CD4-positive, alpha-beta T cell (primary cell): ENCODE results near the gene RPAIN. TPM values are rescaled to one million over a fixed set of nuclear protein-coding genes. Genes with fewer than 3 reads are reported as not detected.

Experiments used
- ATAC-seq: fragments of 200-7000 bp; cut with Tn5 transposase; one replicate; pipeline ENCODE4 v1.10.0; 2022; ENCODE audit warnings: mild to moderate bottlenecking; ENCODE audit not compliant: poor library complexity
- CTCF ChIA-PET: fragments of 350-600 bp; sonication (Branson Sonifier 250); formaldehyde crosslinking; loops from one replicate; lab custom pipeline; 2021; ENCODE audit warnings: antibody characterized with exemption, inconsistent platforms; lab: Charles Lee
- POLR2A ChIA-PET: fragments of 350-600 bp; sonication (Branson Sonifier 250); formaldehyde crosslinking; loops from one replicate; lab custom pipeline; 2021; ENCODE audit warnings: antibody characterized with exemption, inconsistent platforms; lab: Charles Lee
- DNase-seq, 14 experiments: peaks; one replicate each; pipeline ENCODE4 v3.0.0-alpha.2; 2013 to 2020; ENCODE audit warnings: mixed read lengths in 2 of 14
- H3K27ac ChIP-seq, 2 donors: one replicate each; pipeline versions ENCODE4 v1.5.1 to v1.7.0; 2013; ENCODE audit warnings: low read length in 2 of 2, low read depth in 1 of 2, mild to moderate bottlenecking in 1 of 2
- H3K27me3 ChIP-seq, 2 experiments: 1 replicate in 1 of 2; 2 replicates in 1 of 2; pipeline versions ENCODE4 v1.6.1 to v1.7.0; 2013; ENCODE audit warnings: low read length in 2 of 2, control low read depth in 1 of 2, mild to moderate bottlenecking in 1 of 2, moderate library complexity in 1 of 2; ENCODE audit not compliant: insufficient read depth in 2 of 2, control insufficient read depth in 1 of 2
- H3K36me3 ChIP-seq: one replicate; pipeline ENCODE4 v1.6.1; 2013; ENCODE audit warnings: low read length, control low read depth; ENCODE audit not compliant: insufficient read depth
- H3K4me1 ChIP-seq: one replicate; pipeline ENCODE4 v1.6.1; 2013; ENCODE audit warnings: low read length, control low read depth; ENCODE audit not compliant: insufficient read depth
- H3K4me3 ChIP-seq: one replicate; pipeline ENCODE4 v1.5.1; 2013; ENCODE audit warnings: mild to moderate bottlenecking, low read length, moderate library complexity
- H3K9me3 ChIP-seq, 2 experiments: 1 replicate in 1 of 2; 2 replicates in 1 of 2; pipeline versions ENCODE4 v1.6.1 to v1.7.0; 2013; ENCODE audit warnings: low read length in 2 of 2, mild to moderate bottlenecking in 2 of 2, control low read depth in 1 of 2, moderate library complexity in 1 of 2; ENCODE audit not compliant: control insufficient read depth in 1 of 2, insufficient read depth in 1 of 2
- H3K27ac Mint-ChIP-seq: one replicate; pipeline ENCODE4 v1.8.0; 2020; ENCODE audit warnings: mixed read lengths
- H3K27me3 Mint-ChIP-seq: one replicate; pipeline ENCODE4 v1.8.0; 2021; ENCODE audit warnings: mixed read lengths
- H3K36me3 Mint-ChIP-seq: one replicate; pipeline ENCODE4 v1.8.0; 2021; ENCODE audit warnings: low read depth, mixed read lengths
- H3K4me1 Mint-ChIP-seq: one replicate; pipeline ENCODE4 v1.8.0; 2021; ENCODE audit warnings: low read depth, mixed read lengths
- H3K4me3 Mint-ChIP-seq: one replicate; pipeline ENCODE4 v1.8.0; 2020; ENCODE audit warnings: mild to moderate bottlenecking, mixed read lengths
- H3K9me3 Mint-ChIP-seq: one replicate; pipeline ENCODE4 v1.8.0; 2020; ENCODE audit warnings: mixed read lengths
- intact Hi-C, 2 experiments: fragments of 100-400 bp; cut with DNase I in 1 of 2; cut with micrococcal nuclease in 1 of 2; formaldehyde crosslinking; loops; one replicate each; pipeline versions ENCODE4 v1.15.1 to v1.9.0; 2023 to 2025; cut with DNase I, micrococcal nuclease
- total RNA-seq, 174 experiments: library from RNA in 2 of 174; stranded (reverse) in 2 of 174; gene quantifications; one replicate each; pipeline ENCODE4 v1.2.3 and lab custom pipeline; 2021 to 2026
- TF ChIP-seq, protein P1 (sequence below): fragments of 200-600 bp; IDR thresholded peaks from one replicate; pipeline ENCODE4 v1.8.0; 2022; ENCODE audit warnings: antibody characterized with exemption, mild to moderate bottlenecking

Gene RPAIN
- total RNA-seq, 2 experiments from 2014 or later, result 68.7 to 77.5 TPM

DNA sequence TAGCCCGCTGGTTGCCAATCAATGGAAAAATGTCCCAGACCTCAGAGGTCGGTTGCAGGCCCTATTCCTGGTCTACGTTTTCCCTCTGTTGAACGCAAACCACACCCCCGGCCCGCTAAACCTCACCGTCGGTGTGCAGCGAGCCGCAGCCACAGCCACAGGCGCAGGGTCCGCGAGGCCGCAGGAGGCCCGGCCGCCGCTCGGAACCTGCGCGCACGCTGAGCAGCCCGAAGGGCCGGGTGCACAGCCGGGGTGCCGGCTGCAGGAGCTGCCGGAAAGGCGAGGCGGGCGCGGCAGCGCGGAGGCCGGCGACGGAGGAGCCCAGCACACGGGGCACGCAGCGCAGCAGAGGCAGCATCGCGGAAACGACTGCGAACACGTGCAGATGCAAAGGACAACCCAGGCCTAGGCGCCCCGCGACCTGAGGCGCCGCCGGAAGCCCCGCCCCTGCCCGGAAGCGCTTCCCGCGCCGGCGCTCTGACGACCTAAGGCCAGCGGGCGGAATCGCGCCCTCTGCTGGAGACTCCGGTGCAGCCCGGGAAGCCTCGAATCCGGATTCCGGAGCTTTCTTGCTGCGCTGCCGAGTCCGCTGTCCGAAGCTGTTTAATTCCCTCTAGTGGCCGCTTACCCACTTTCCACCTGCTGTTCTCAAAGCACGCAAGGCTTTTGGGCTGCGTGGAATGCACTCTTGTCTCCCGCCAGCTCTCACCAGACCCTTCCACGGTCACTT lies 18.9 kb downstream of the RPAIN start, which contains the start of gene C1QBP:
TSS of gene C1QBP (minus strand) at position 440 of the 730 bp plus-strand sequence. CDS start at position 358, 82 bp downstream.
- Mint-ChIP-seq H3K27me3 (no peaks in the 10 kb centered on the region), H3K4me1 (peaks cover 35% of the 10 kb centered on the region), H3K27ac (peak within 1 kb of the TSS; percentile 86), H3K4me3 (peak within 1 kb of the TSS; percentile 89), H3K9me3 (no peaks in the 10 kb centered on the region), H3K36me3 (peaks cover 45% of the 10 kb centered on the region)
- TF ChIP-seq, protein P1, sequence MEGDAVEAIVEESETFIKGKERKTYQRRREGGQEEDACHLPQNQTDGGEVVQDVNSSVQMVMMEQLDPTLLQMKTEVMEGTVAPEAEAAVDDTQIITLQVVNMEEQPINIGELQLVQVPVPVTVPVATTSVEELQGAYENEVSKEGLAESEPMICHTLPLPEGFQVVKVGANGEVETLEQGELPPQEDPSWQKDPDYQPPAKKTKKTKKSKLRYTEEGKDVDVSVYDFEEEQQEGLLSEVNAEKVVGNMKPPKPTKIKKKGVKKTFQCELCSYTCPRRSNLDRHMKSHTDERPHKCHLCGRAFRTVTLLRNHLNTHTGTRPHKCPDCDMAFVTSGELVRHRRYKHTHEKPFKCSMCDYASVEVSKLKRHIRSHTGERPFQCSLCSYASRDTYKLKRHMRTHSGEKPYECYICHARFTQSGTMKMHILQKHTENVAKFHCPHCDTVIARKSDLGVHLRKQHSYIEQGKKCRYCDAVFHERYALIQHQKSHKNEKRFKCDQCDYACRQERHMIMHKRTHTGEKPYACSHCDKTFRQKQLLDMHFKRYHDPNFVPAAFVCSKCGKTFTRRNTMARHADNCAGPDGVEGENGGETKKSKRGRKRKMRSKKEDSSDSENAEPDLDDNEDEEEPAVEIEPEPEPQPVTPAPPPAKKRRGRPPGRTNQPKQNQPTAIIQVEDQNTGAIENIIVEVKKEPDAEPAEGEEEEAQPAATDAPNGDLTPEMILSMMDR, result peak; percentile 96
- peak within 1 kb of the TSS; percentile 71 to 74 for H3K27ac ChIP-seq
- H3K27me3 ChIP-seq, result no peaks in the 10 kb centered on the region
- H3K4me3 ChIP-seq, result peak within 1 kb of the TSS; percentile 70
- peak; percentile 93 for ATAC-seq
- peaks cover 33% of the 10 kb centered on the region for H3K4me1 ChIP-seq
- H3K9me3 ChIP-seq, result no peaks in the 10 kb centered on the region
- DNase-seq, result peak; percentile 85 to 97 (median 91)
- peaks cover 35% of the 10 kb centered on the region for H3K36me3 ChIP-seq
- ChIA-PET POLR2A (interaction anchor here (0.6 to 2.8 kb wide), 6 partner anchors 20 to 247 kb away, joined by 3 to 37 read pairs (median 6); partner anchors contain the start of genes DERL2, DHX33, MIS12 and NLRP1), CTCF (interaction anchor here (0.6 to 2.8 kb wide), 30 partner anchors 8 to 1770 kb away, joined by 3 to 48 read pairs (median 5); partner anchors contain the start of genes DERL2, DHX33, EMC6 and MIS12)
- intact Hi-C loops, result loop anchor here (1.0 to 10.0 kb wide), 7 partner anchors 19 to 242 kb away; partner anchors contain the start of genes DHX33 (in 2 of the 2), RPAIN (in 2 of the 2) and RABEP1 (in 1 of the 2)

DNA sequence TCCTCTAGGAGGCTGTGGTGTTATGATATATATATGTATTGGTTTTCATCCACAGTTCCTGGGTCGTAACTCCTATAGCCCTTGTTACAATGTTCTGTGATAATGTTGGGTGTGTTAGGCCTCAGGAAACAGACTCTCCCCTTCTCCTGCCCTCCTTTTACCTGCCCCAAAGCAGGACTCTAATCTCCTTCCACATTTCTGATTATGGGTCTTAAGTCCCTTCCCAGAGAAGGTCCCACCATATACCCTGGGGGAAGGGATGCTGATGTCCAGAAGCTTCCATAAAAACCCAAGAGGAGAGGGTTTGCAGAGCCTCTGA lies 19.4 kb downstream of the RPAIN start:
- ChIA-PET POLR2A (interaction anchor here (0.6 to 2.8 kb wide), 6 partner anchors 20 to 247 kb away, joined by 3 to 37 read pairs (median 6); partner anchors contain the start of genes DERL2, DHX33, MIS12 and NLRP1), CTCF (interaction anchor here (0.6 to 2.8 kb wide), 30 partner anchors 9 to 1770 kb away, joined by 3 to 48 read pairs (median 5); partner anchors contain the start of genes DERL2, DHX33, EMC6 and MIS12)
- Histone ChIP-seq H3K36me3 (peaks cover 36% of the 10 kb centered on the region), H3K9me3 (no peaks in the 10 kb centered on the region), H3K4me1 (peaks cover 33% of the 10 kb centered on the region), H3K4me3 (peak overlapping the region; percentile 70), H3K27me3 (no peaks in the 10 kb centered on the region), H3K27ac (peak overlapping the region; percentile 71 to 74)
- H3K36me3 Mint-ChIP-seq, result peaks cover 47% of the 10 kb centered on the region
- peak overlapping the region; percentile 86 for H3K27ac Mint-ChIP-seq
- peaks cover 35% of the 10 kb centered on the region for H3K4me1 Mint-ChIP-seq
- peak overlapping the region; percentile 89 for H3K4me3 Mint-ChIP-seq
- H3K27me3 Mint-ChIP-seq, result no peaks in the 10 kb centered on the region
- DNase-seq, result no peak
- TF ChIP-seq, protein P1, result no peak
- intact Hi-C loops, result loop anchor here (1.0 to 10.0 kb wide), 5 partner anchors 29 to 242 kb away; partner anchors contain the start of genes DHX33 (in 1 of the 2) and RABEP1 (in 1 of the 2)
- H3K9me3 Mint-ChIP-seq, result no peaks in the 10 kb centered on the region
- no peak for ATAC-seq

DNA sequence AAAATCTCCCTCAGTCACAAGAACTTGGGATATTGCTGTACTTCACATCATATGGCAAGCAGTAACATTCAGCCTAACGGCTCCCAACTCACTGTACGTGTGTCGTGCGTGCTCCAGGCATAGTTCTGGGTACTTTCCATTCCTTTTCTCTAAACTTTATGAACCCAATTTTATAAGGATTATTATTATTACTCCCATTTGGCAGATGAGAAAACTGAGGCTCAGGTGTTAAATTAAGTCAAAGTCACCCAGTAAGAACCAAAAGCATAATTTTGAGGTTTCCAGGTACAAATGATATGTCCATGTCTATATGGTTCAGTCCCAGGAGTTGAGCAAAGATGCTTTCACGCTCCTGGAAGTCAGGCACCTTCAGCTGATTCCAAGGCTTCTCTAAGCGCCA lies 23.7 kb downstream of the RPAIN start:
- Histone ChIP-seq H3K4me1 (peaks cover 10% of the 10 kb centered on the region), H3K36me3 (peaks cover 40% of the 10 kb centered on the region), H3K27me3 (no peaks in the 10 kb centered on the region), H3K4me3 (no peak overlapping the region), H3K9me3 (no peaks in the 10 kb centered on the region), H3K27ac (no peak overlapping the region)
- CTCF ChIA-PET, result no interaction called here
- POLR2A ChIA-PET, result no interaction called here
- H3K27ac Mint-ChIP-seq, result no peak overlapping the region
- H3K4me3 Mint-ChIP-seq, result no peak overlapping the region
- H3K27me3 Mint-ChIP-seq, result no peaks in the 10 kb centered on the region
- ATAC-seq (no peak), DNase-seq (no peak)
- H3K9me3 Mint-ChIP-seq, result no peaks in the 10 kb centered on the region
- peaks cover 10% of the 10 kb centered on the region for H3K4me1 Mint-ChIP-seq
- TF ChIP-seq, protein P1, result no peak
- peaks cover 54% of the 10 kb centered on the region for H3K36me3 Mint-ChIP-seq
- intact Hi-C loops, result loop anchor here in 1 of 2 experiments (10.0 kb wide), 1 partner anchor 981 kb away; no protein-coding TSS in a partner anchor
